AG08396 (cell line): ENCODE data around the gene BCAP31.
"Not testable (repeated sequence)": the region's sequence is repeated elsewhere in the genome, so short reads cannot be mapped to it uniquely, and the experiment has no call there.

Source experiments
- DNase-seq: peaks from one replicate; pipeline ENCODE4 v3.0.0; 2012; ENCODE audit warnings: low spot score, mixed read lengths

The BCAP31 gene

GRCh38 chrX:153709726-153710674, 14.2 kb downstream of the BCAP31 start:
- DNase-seq: no peak

- DNase-seq: peak; percentile 75
Measured at GRCh38 chrX:153708415-153708814, 15.8 kb downstream of the BCAP31 start.

GRCh38 chrX:153707406-153707805, 16.8 kb downstream of the BCAP31 start:
- DNase-seq: no peak

GRCh38 chrX:153706799-153707198, 17.4 kb downstream of the BCAP31 start:
- DNase-seq: no peak

GRCh38 chrX:153705403-153706060, 18.7 kb downstream of the BCAP31 start:
- DNase-seq: not testable (repeated sequence)

GRCh38 chrX:153704631-153705402, 19.4 kb downstream of the BCAP31 start:
- not testable (repeated sequence) for DNase-seq

- DNase-seq: no peak
Measured at GRCh38 chrX:153704021-153704526, 20.1 kb downstream of the BCAP31 start.

GRCh38 chrX:153703036-153703370, 21.2 kb downstream of the BCAP31 start:
- DNase-seq: peak; percentile 63

- DNase-seq: no peak
Measured at GRCh38 chrX:153702336-153703035, 21.7 kb downstream of the BCAP31 start.

- DNase-seq: no peak
Measured at GRCh38 chrX:153701706-153702105, 22.5 kb downstream of the BCAP31 start.

- DNase-seq: no peak
Measured at GRCh38 chrX:153700967-153701366, 23.2 kb downstream of the BCAP31 start.

- no peak for DNase-seq
Measured at GRCh38 chrX:153700376-153700945, 23.7 kb downstream of the BCAP31 start.

GRCh38 chrX:153699784-153700371, 24.3 kb downstream of the BCAP31 start:
- DNase-seq: not testable (repeated sequence)

- not testable (repeated sequence) for DNase-seq
Measured at GRCh38 chrX:153699210-153699783, 24.9 kb downstream of the BCAP31 start.

- no peak for DNase-seq
Measured at GRCh38 chrX:153697924-153698865, 26.0 kb downstream of the BCAP31 start.

GRCh38 chrX:153696986-153697722, 27.0 kb downstream of the BCAP31 start:
- DNase-seq: not testable (repeated sequence)

- DNase-seq: not testable (repeated sequence)
Measured at GRCh38 chrX:153696538-153696937, 27.6 kb downstream of the BCAP31 start.

- DNase-seq: no peak
Measured at GRCh38 chrX:153696100-153696499, 28.1 kb downstream of the BCAP31 start.
